Retinal pigment epithelial cell (primary cell): Measurements from ENCODE around the gene XAF1.
A peak's percentile ranks its signal among the peaks of the same experiment; 100 is the strongest.
"Not testable (repeated sequence)": the region's sequence is repeated elsewhere in the genome, so short reads cannot be mapped to it uniquely, and the experiment has no call there.

Source experiments
- DNase-seq: peaks from one replicate; pipeline ENCODE4 v3.0.0-alpha.2; 2010; ENCODE audit warnings: low read depth
- H3K4me3 ChIP-seq: 2 replicates; pipeline ENCODE4 v1.5.1; 2011; ENCODE audit warnings: mild to moderate bottlenecking, low read length, control low read depth, moderate library complexity
- CTCF ChIP-seq: conservative IDR thresholded peaks from 2 replicates; pipeline ENCODE4 v1.5.1; 2011; ENCODE audit warnings: low read depth, low read length, control low read depth, inconsistent platforms

The XAF1 gene

GRCh38 chr17:6799738-6800137, 43.9 kb downstream of the XAF1 start:
- TF ChIP-seq CTCF: no peak
- no peak overlapping the region for H3K4me3 ChIP-seq

GRCh38 chr17:6800422-6801027, 44.7 kb downstream of the XAF1 start:
- H3K4me3 ChIP-seq: no peak overlapping the region
- no peak for DNase-seq
- peak; percentile 50 for TF ChIP-seq CTCF

More at GRCh38 chr17:6799738-6800137, 43.9 kb downstream of the XAF1 start:
- DNase-seq: no peak

- H3K4me3 ChIP-seq: no peak overlapping the region
- no peak for TF ChIP-seq CTCF
- DNase-seq: no peak
These were observed 55.7 kb downstream of the XAF1 start for GRCh38 chr17:6811510-6811909.

- TF ChIP-seq CTCF: no peak
- DNase-seq: no peak
- H3K4me3 ChIP-seq: no peak overlapping the region
These were observed 56.4 kb downstream of the XAF1 start for GRCh38 chr17:6812295-6812694.

- no peak overlapping the region for H3K4me3 ChIP-seq
- TF ChIP-seq CTCF: no peak
- DNase-seq: no peak
These were observed 59.9 kb downstream of the XAF1 start for GRCh38 chr17:6815775-6816174.

GRCh38 chr17:6816368-6816767, 60.5 kb downstream of the XAF1 start:
- not testable (repeated sequence) for H3K4me3 ChIP-seq, DNase-seq

- no peak for TF ChIP-seq CTCF
- DNase-seq: no peak
- H3K4me3 ChIP-seq: no peak overlapping the region
These were observed 63.1 kb downstream of the XAF1 start for GRCh38 chr17:6818938-6819337.

- peak; percentile 0 for DNase-seq
- no peak overlapping the region for H3K4me3 ChIP-seq
- no peak for TF ChIP-seq CTCF
These were observed 67.2 kb downstream of the XAF1 start for GRCh38 chr17:6823011-6823442.
